GM12878 (cell line): ENCODE measurements around the gene RIC8B. TPM values are rescaled to one million over a fixed set of nuclear protein-coding genes. Genes with fewer than 3 reads are reported as not detected.
"Not testable (repeated sequence)": the region's sequence is repeated elsewhere in the genome, so short reads cannot be mapped to it uniquely, and the experiment has no call there.

Experiments
- ATAC-seq: fragments of 200-7000 bp; cut with Tn5 transposase; 3 replicates; pipeline ENCODE4 v1.9.1; 2020; ENCODE audit warnings: mild to moderate bottlenecking, moderate library complexity
- BruUV-seq: library from RNA; stranded (reverse); fragments of 400-500 nt; replicated peaks from 2 replicates; lab custom pipeline; 2021; lab: Mats Ljungman, UMichigan
- CTCF ChIA-PET: fragments of 300-600 bp; sonication (Branson Sonifier 250); formaldehyde crosslinking; extraction: SDS; loops from one replicate; lab custom pipeline; 2021; ENCODE audit warnings: inconsistent platforms; lab: Yijun Ruan, JAX
- POLR2A ChIA-PET: fragments of 350-600 bp; formaldehyde crosslinking; extraction: SDS; loops from one replicate; lab custom pipeline; 2021; ENCODE audit warnings: inconsistent platforms; lab: Charles Lee
- RAD21 ChIA-PET: fragments of 300-600 bp; sonication (Branson Sonifier 250); formaldehyde crosslinking; loops from one replicate; lab custom pipeline; 2023; ENCODE audit warnings: antibody characterized with exemption; ENCODE audit not compliant: unreplicated experiment; lab: Charles Lee
- SMC1A ChIA-PET: fragments of 300-600 bp; sonication (Branson Sonifier 250); formaldehyde crosslinking; loops from one replicate; lab custom pipeline; 2023; ENCODE audit not compliant: unreplicated experiment, uncharacterized antibody; lab: Charles Lee
- DNase-seq: peaks from one replicate; pipeline ENCODE4 v3.0.0-alpha.2; 2011; ENCODE audit warnings: low read depth, low spot score
- FAIRE-seq: peaks from 3 replicates; lab custom pipeline; 2011; peaks lifted over from hg19 to GRCh38; lab: Jason Lieb, UNC
- H2AFZ ChIP-seq: 2 replicates; pipeline ENCODE4 v1.6.0; 2011; ENCODE audit warnings: low read depth, low read length, control low read depth; ENCODE audit not compliant: control insufficient read depth
- H3K27ac ChIP-seq: 2 replicates; pipeline ENCODE4 v1.5.1; 2011; ENCODE audit warnings: control low read depth; ENCODE audit not compliant: control insufficient read depth, insufficient read depth
- H3K27me3 ChIP-seq, 2 experiments: replicated peaks in 1 of 2; 2 replicates each; pipeline versions ENCODE4 v1.6.0 to v1.6.1; 2011; ENCODE audit warnings: low read length in 1 of 2; ENCODE audit not compliant: control insufficient read depth in 2 of 2, insufficient read depth in 2 of 2
- H3K36me3 ChIP-seq, 2 experiments: 2 replicates each; pipeline ENCODE4 v1.5.1; 2011; ENCODE audit warnings: low read length in 1 of 2; ENCODE audit not compliant: control insufficient read depth in 2 of 2, insufficient read depth in 2 of 2
- H3K4me1 ChIP-seq: 2 replicates; pipeline ENCODE4 v1.6.1; 2011; ENCODE audit warnings: mild to moderate bottlenecking, low read length, moderate library complexity, mixed read lengths; ENCODE audit not compliant: control insufficient read depth, insufficient read depth
- H3K4me2 ChIP-seq: 2 replicates; pipeline ENCODE4 v1.6.0; 2011; ENCODE audit warnings: control low read depth; ENCODE audit not compliant: control insufficient read depth, insufficient read depth
- H3K4me3 ChIP-seq: fragments of 200-600 bp; sonication (generic); 2 replicates; pipeline ENCODE4 v1.5.1; 2016
- H3K79me2 ChIP-seq: 2 replicates; pipeline ENCODE4 v1.6.0; 2011; ENCODE audit warnings: low read length; ENCODE audit not compliant: control insufficient read depth, insufficient read depth
- H3K9ac ChIP-seq: 2 replicates; pipeline ENCODE4 v1.8.0; 2011; ENCODE audit warnings: low read length, control low read depth, mixed read lengths; ENCODE audit not compliant: control insufficient read depth, insufficient read depth
- H3K9me3 ChIP-seq: replicated peaks from 3 replicates; pipeline ENCODE4 v1.5.1; 2011; ENCODE audit warnings: mild to moderate bottlenecking, low read length; ENCODE audit not compliant: control insufficient read depth, insufficient read depth
- H4K20me1 ChIP-seq: 2 replicates; pipeline ENCODE4 v1.6.0; 2011; ENCODE audit not compliant: control insufficient read depth, insufficient read depth
- ASH2L ChIP-seq: fragments of 300-600, 200-600 bp; sonication (generic); IDR thresholded peaks from 2 replicates; pipeline ENCODE4 v1.6.1; 2017; ENCODE audit warnings: low read depth, mild to moderate bottlenecking, borderline replicate concordance
- BCLAF1 ChIP-seq: fragments of 450-650 bp; IDR thresholded peaks from 2 replicates; pipeline ENCODE4 v1.6.1; 2017; ENCODE audit warnings: antibody characterized with exemption, mild to moderate bottlenecking, moderate library complexity
- CUX1 ChIP-seq: IDR thresholded peaks from 2 replicates; pipeline ENCODE4 v1.6.1; 2012; ENCODE audit warnings: improper control_type of control experiment, low read depth, low read length; ENCODE audit not compliant: insufficient replicate concordance
- HSF1 ChIP-seq: fragments of 150-350 bp; IDR thresholded peaks from 2 replicates; pipeline ENCODE4 v1.6.1; 2014; ENCODE audit warnings: mild to moderate bottlenecking, low read depth, low read length
- MXI1 ChIP-seq: fragments of 150-350 bp; IDR thresholded peaks from 2 replicates; pipeline ENCODE4 v1.6.1; 2011; ENCODE audit warnings: low read depth, mild to moderate bottlenecking, inconsistent platforms, low read length, improper control_type of control experiment
- WGBS: methylation state at CpG from one replicate; pipeline ENCODE4 v1.1.6; 2016; ENCODE audit warnings: low lambda C conversion rate; ENCODE audit not compliant: insufficient replicate concordance, insufficient coverage; ENCODE audit errors: missing lambda C conversion rate; 5-methylcytosine and 5-hydroxymethylcytosine counted together
- in situ Hi-C: fragments of 300-500 bp; cut with MboI; formaldehyde crosslinking; loops from 9 replicates; pipeline ENCODE4 v1.14.3; 2018; ENCODE audit warnings: mixed read lengths
- intact Hi-C: fragments of 100-400 bp; cut with micrococcal nuclease; formaldehyde crosslinking; loops from one replicate; pipeline ENCODE4 v1.14.2; 2022; ENCODE audit not compliant: unreplicated experiment
- polyA plus RNA-seq, 11 experiments: library from polyadenylated mRNA; depleted of rRNA in 4 of 11; unstranded in 6 of 11; stranded (reverse) in 5 of 11; fragments of >200 nt; fragmentation: Nextera tagmentation in 4 of 11; fragmentation: Illumina TruSeq in 1 of 11; extraction: Ambion mirVana in 4 of 11; extraction: Trizol in 1 of 11; gene quantifications; 1 replicate in 1 of 11; 2 replicates in 10 of 11; pipeline versions ENCODE4 v1.2.1 to v1.2.3, GENCODE V29; 2011 to 2016; ENCODE audit warnings: inconsistent platforms in 2 of 11, missing spikeins in 2 of 11, low read depth in 1 of 11
- total RNA-seq, 4 experiments: library from RNA; depleted of rRNA in 3 of 4; stranded (reverse); fragments of >200 nt in 3 of 4; fragmentation: Illumina TruSeq in 1 of 4; extraction: Trizol in 1 of 4; gene quantifications; 2 replicates each; pipeline versions ENCODE4 v1.2.1 to v1.2.3, GENCODE V29; 2013 to 2021

The RIC8B gene
- total and polyA plus RNA-seq, 10 of the 15 experiments (the other 5 are each of a cell fraction or from before 2014, with no cell fraction given), result 2.3 to 10.8 (median 6.2) TPM

- TF ChIP-seq CUX1 (no peak), HSF1 (no peak), MXI1 (no peak), ASH2L (no peak), BCLAF1 (no peak)
Observed at GRCh38 chr12:106724934-106725333, 49.5 kb upstream of the RIC8B start (continued).

GRCh38 chr12:106726603-106727202 is 47.8 kb upstream of the RIC8B start:
- H3K9ac ChIP-seq, H3K27ac ChIP-seq, H3K36me3 ChIP-seq, CTCF ChIA-PET, BruUV-seq, H3K79me2 ChIP-seq, SMC1A ChIA-PET, H3K9me3 ChIP-seq, H3K4me3 ChIP-seq, H3K4me1 ChIP-seq, POLR2A ChIA-PET, FAIRE-seq, H3K27me3 ChIP-seq, H2AFZ ChIP-seq, ATAC-seq, intact Hi-C loops, H4K20me1 ChIP-seq, in situ Hi-C loops, H3K4me2 ChIP-seq, RAD21 ChIA-PET, DNase-seq: not testable (repeated sequence)
- 51% methylated on average over 5 of the region's 5 CpGs for WGBS
